K562 (cell line): ENCODE data around the gene ZNF503. TPM values are rescaled to one million over a fixed set of nuclear protein-coding genes. Genes with fewer than 3 reads are reported as not detected.

Experiments used
- ATAC-seq: fragments of 200-7000 bp; cut with Tn5 transposase; 3 replicates; pipeline ENCODE4 v1.9.1; 2020; ENCODE audit warnings: moderate library complexity
- BruUV-seq: library from RNA; stranded (reverse); fragments of 400-500 nt; replicated peaks from 2 replicates; lab custom pipeline; 2021; lab: Mats Ljungman, UMichigan
- CTCF ChIA-PET: fragments of 300-600 bp; formaldehyde crosslinking; extraction: SDS; loops from one replicate; lab custom pipeline; 2021; ENCODE audit warnings: low intra/inter-chr PET ratio; lab: Yijun Ruan, JAX
- POLR2A ChIA-PET: fragments of 300-600, 350-650 bp; sonication (Branson Sonifier 250); formaldehyde crosslinking; extraction: SDS; loops from one replicate; lab custom pipeline; 2021; ENCODE audit warnings: antibody characterized with exemption, inconsistent platforms; lab: Yijun Ruan, JAX
- DNase-seq, 4 experiments: peaks; one replicate each; pipeline versions ENCODE4 v3.0.0 to v3.0.0-alpha.2; 2011 to 2018; ENCODE audit warnings: low spot score in 3 of 4, mixed read lengths in 3 of 4; ENCODE audit errors: extremely low read depth in 1 of 4
- FAIRE-seq: peaks from 2 replicates; lab custom pipeline; 2011; peaks lifted over from hg19 to GRCh38; lab: Jason Lieb, UNC
- H2AFZ ChIP-seq: 2 replicates; pipeline ENCODE4 v1.6.0; 2011; ENCODE audit warnings: low read depth, low read length, control low read depth, inconsistent platforms
- H3K27ac ChIP-seq: fragments of 200-600 bp; 3 replicates; pipeline ENCODE4 v1.8.0; 2011; ENCODE audit warnings: low read depth, mild to moderate bottlenecking, control low read depth, inconsistent platforms, low read length, moderate library complexity, mixed read lengths; ENCODE audit errors: extremely low read depth
- H3K27me3 ChIP-seq, 2 experiments: fragments of 300-600 bp in 1 of 2; 2 replicates in 1 of 2; 3 replicates in 1 of 2; pipeline versions ENCODE4 v1.6.0 to v1.8.0; 2011; ENCODE audit warnings: inconsistent platforms in 2 of 2, low read length in 2 of 2, mild to moderate bottlenecking in 1 of 2, mixed read lengths in 1 of 2, moderate library complexity in 1 of 2; ENCODE audit not compliant: control insufficient read depth in 2 of 2, insufficient read depth in 2 of 2
- H3K36me3 ChIP-seq: fragments of 300-600 bp; 3 replicates; pipeline ENCODE4 v1.8.0; 2011; ENCODE audit warnings: mild to moderate bottlenecking, low read length, inconsistent platforms; ENCODE audit not compliant: control insufficient read depth, insufficient read depth
- H3K4me1 ChIP-seq, 2 experiments: fragments of 200-600 bp in 1 of 2; replicated peaks in 1 of 2; 2 replicates in 1 of 2; 3 replicates in 1 of 2; pipeline versions ENCODE4 v1.5.1 to v1.8.0; 2011; ENCODE audit warnings: inconsistent platforms in 2 of 2, low read length in 2 of 2, mild to moderate bottlenecking in 1 of 2, mixed read lengths in 1 of 2, moderate library complexity in 1 of 2; ENCODE audit not compliant: control insufficient read depth in 2 of 2, insufficient read depth in 2 of 2
- H3K4me2 ChIP-seq: 2 replicates; pipeline ENCODE4 v1.6.1; 2011; ENCODE audit warnings: low read length, control low read depth, inconsistent platforms, mixed read lengths; ENCODE audit not compliant: insufficient read depth
- H3K4me3 ChIP-seq: fragments of 200-600 bp; sonication (generic), shearing (Covaris generic); 2 replicates; pipeline ENCODE4 v1.5.1; 2016; ENCODE audit warnings: control low read depth, inconsistent platforms
- H3K79me2 ChIP-seq: fragments of 200-600 bp; 3 replicates; pipeline ENCODE4 v1.8.0; 2011; ENCODE audit warnings: low read length, inconsistent platforms; ENCODE audit not compliant: control insufficient read depth, insufficient read depth
- H3K9ac ChIP-seq, 2 experiments: 2 replicates each; pipeline versions ENCODE4 v1.6.0 to v1.6.1; 2011; ENCODE audit warnings: low read depth in 2 of 2, low read length in 2 of 2, control low read depth in 1 of 2, inconsistent platforms in 1 of 2, mild to moderate bottlenecking in 1 of 2, mixed read lengths in 1 of 2; ENCODE audit not compliant: insufficient read depth in 1 of 2
- H3K9me1 ChIP-seq: one replicate; pipeline ENCODE4 v1.6.0; 2011; ENCODE audit warnings: inconsistent platforms, mild to moderate bottlenecking, low read length, moderate library complexity; ENCODE audit not compliant: control insufficient read depth, insufficient read depth
- H3K9me3 ChIP-seq: replicated peaks from 2 replicates; pipeline ENCODE4 v1.5.1; 2011; ENCODE audit warnings: low read depth, low read length, inconsistent platforms; ENCODE audit not compliant: control insufficient read depth, insufficient read depth
- H4K20me1 ChIP-seq: replicated peaks from 2 replicates; pipeline ENCODE4 v1.6.1; 2011; ENCODE audit warnings: low read length, inconsistent platforms, mixed read lengths; ENCODE audit not compliant: control insufficient read depth, insufficient read depth
- E2F4 ChIP-seq: sonication (generic); formaldehyde crosslinking; IDR thresholded peaks from 2 replicates; pipeline ENCODE4 v1.8.0; 2022; ENCODE audit warnings: mild to moderate bottlenecking, low read depth, missing genetic modification reagents
- HDAC1 ChIP-seq, 2 experiments: fragments of 450-650 bp; IDR thresholded peaks; 2 replicates each; pipeline ENCODE4 v1.6.1; 2016 to 2017; ENCODE audit warnings: inconsistent platforms in 1 of 2, mild to moderate bottlenecking in 1 of 2, moderate library complexity in 1 of 2
- ID3 ChIP-seq, 2 experiments: fragments of 250-450 bp in 1 of 2; fragments of 450-650 bp in 1 of 2; sonication (Bioruptor Pico) in 1 of 2; IDR thresholded peaks; 2 replicates each; pipeline versions ENCODE4 v1.6.1 to v1.8.0; 2016 to 2021; ENCODE audit warnings: mild to moderate bottlenecking in 2 of 2, moderate library complexity in 2 of 2, missing compliant biosample characterization in 1 of 2, missing genetic modification characterization in 1 of 2
- MAFF ChIP-seq: IDR thresholded peaks from 2 replicates; pipeline ENCODE4 v1.6.1; 2012; ENCODE audit warnings: low read length, improper control_type of control experiment
- POLR2AphosphoS5 ChIP-seq: IDR thresholded peaks from 2 replicates; pipeline ENCODE4 v1.6.1; 2011; ENCODE audit warnings: mild to moderate bottlenecking, low read depth, low read length, moderate library complexity; ENCODE audit not compliant: control insufficient read depth, insufficient read depth
- ZNF324 ChIP-seq: fragments of 250-450 bp; sonication (Bioruptor Pico); IDR thresholded peaks from 2 replicates; pipeline ENCODE4 v1.4.0; 2020; ENCODE audit warnings: mild to moderate bottlenecking
- WGBS: fragments of 100-300 bp; shearing (Covaris generic); methylation state at CpG from one replicate; pipeline ENCODE4 v1.1.6; 2016; ENCODE audit warnings: low coverage, mixed read lengths; ENCODE audit not compliant: insufficient coverage; ENCODE audit errors: missing lambda C conversion rate; 5-methylcytosine and 5-hydroxymethylcytosine counted together
- in situ Hi-C: fragments of 300-500 bp; cut with MboI; formaldehyde crosslinking; loops from 4 replicates; pipeline ENCODE4 v1.15.0; 2018; ENCODE audit warnings: inconsistent platforms, mixed read lengths
- intact Hi-C: fragments of 100-400 bp; cut with micrococcal nuclease; formaldehyde crosslinking; loops from 2 replicates; pipeline ENCODE4 v1.14.2; 2022
- polyA plus RNA-seq, 8 experiments: library from polyadenylated mRNA; depleted of rRNA in 4 of 8; stranded (reverse) in 5 of 8; unstranded in 3 of 8; fragments of >200 nt; fragmentation: Nextera tagmentation in 2 of 8; fragmentation: Illumina TruSeq in 1 of 8; extraction: Ambion mirVana in 2 of 8; extraction: Trizol in 1 of 8; gene quantifications; 2 replicates each; pipeline versions ENCODE4 v1.2.1 to v1.2.3, GENCODE V29; 2011 to 2014; ENCODE audit warnings: inconsistent platforms in 1 of 8, missing spikeins in 1 of 8
- total RNA-seq, 7 experiments: library from RNA; depleted of rRNA in 6 of 7; stranded (reverse); fragments of >200 nt in 6 of 7; fragmentation: Illumina TruSeq in 2 of 7; extraction: Trizol in 2 of 7; gene quantifications; 2 replicates each; pipeline versions ENCODE4 v1.2.1 to v1.2.3, GENCODE V29; 2011 to 2021; ENCODE audit warnings: low replicate concordance in 1 of 7

The ZNF503 gene
- total and polyA plus RNA-seq, 9 of the 15 experiments (the other 6 are each of a cell fraction or from before 2014, with no cell fraction given): not detected

DNA sequence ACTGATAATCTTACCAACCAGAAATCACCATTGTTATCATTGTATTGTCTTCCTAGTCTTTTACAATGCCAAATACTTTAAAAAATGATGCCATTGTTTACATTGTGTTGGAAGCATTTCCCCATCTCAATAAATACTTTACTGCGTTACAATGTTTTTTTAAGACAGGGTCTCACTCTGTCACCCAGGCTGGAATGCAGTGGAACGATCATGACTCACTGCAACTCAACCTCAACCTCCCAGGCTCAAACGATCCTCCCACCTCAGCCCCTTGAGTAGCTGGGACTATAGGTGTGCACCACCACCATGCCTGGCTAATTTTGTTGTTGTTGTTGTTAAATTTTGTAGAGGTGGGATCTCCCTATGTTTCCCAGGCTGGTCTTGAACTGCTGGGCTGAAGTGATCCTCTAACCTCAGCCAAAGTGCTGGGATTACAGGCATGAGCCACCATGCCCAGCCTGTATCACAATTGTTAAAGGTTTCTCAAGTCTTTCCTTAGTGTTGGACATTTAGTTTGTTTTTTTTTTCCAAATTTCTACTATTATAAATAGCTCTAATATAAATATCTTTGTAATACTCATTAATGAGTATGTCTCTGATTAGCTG is 43.3 kb upstream of the ZNF503 start:
- no peak overlapping the region for H3K9ac ChIP-seq
- CTCF ChIA-PET: no interaction called here
- no peaks in the 10 kb centered on the region for H4K20me1 ChIP-seq
- 2% methylated on average over 3 of the region's 3 CpGs for WGBS
- no peak overlapping the region for H3K27ac ChIP-seq
- peaks cover under 1 to 3% of the 10 kb centered on the region in 2 experiments; a peak in 2 of 5 replicates for H3K27me3 ChIP-seq
- intact Hi-C loops (no loop called here), in situ Hi-C loops (no loop called here)
- no peak for FAIRE-seq
- no peak for DNase-seq
- no peaks in the 10 kb centered on the region for H3K79me2 ChIP-seq
- BruUV-seq: no TSS peak
- no peak overlapping the region for H3K4me3 ChIP-seq
- no peak overlapping the region for H3K4me2 ChIP-seq
- POLR2A ChIA-PET: interaction anchor here (0.6 to 0.9 kb wide), 2 partner anchors 11 to 1584 kb away, joined by 3 to 4 read pairs; no protein-coding TSS in a partner anchor
- no peaks in the 10 kb centered on the region for H3K4me1 ChIP-seq
- TF ChIP-seq HDAC1 (IDR thresholded peaks at IDR 0.05): no peak
- no peak for ATAC-seq
- H2AFZ ChIP-seq: no peak overlapping the region
- no peaks in the 10 kb centered on the region for H3K36me3 ChIP-seq
- H3K9me3 ChIP-seq: peaks cover 6% of the 10 kb centered on the region
- H3K9me1 ChIP-seq: no peaks in the 10 kb centered on the region

- Histone ChIP-seq H3K4me3 (no peak overlapping the region), H3K27me3 (no peaks in the 10 kb centered on the region), H3K79me2 (no peaks in the 10 kb centered on the region), H3K4me1 (no peaks in the 10 kb centered on the region), H3K27ac (no peak overlapping the region), H3K36me3 (no peaks in the 10 kb centered on the region), H2AFZ (no peak overlapping the region), H3K9ac (no peak overlapping the region), H3K4me2 (no peak overlapping the region), H3K9me3 (peaks cover 6% of the 10 kb centered on the region), H4K20me1 (no peaks in the 10 kb centered on the region), H3K9me1 (no peaks in the 10 kb centered on the region)
- BruUV-seq: no TSS peak
- 2% methylated on average over 2 of the region's 2 CpGs for WGBS
- CTCF ChIA-PET: no interaction called here
- TF ChIP-seq ZNF324 (CRISPR knock-in tag) (peak; percentile 94), POLR2AphosphoS5 (no peak), MAFF (no peak), ID3 (CRISPR knock-in tag; IDR thresholded peaks at IDR 0.05) (no peak), ID3 (tag; IDR thresholded peaks at IDR 0.05) (no peak), E2F4 (CRISPR knock-in tag) (no peak)
- intact Hi-C loops (no loop called here), in situ Hi-C loops (no loop called here)
- FAIRE-seq: no peak
- DNase-seq: no peak
- POLR2A ChIA-PET: no interaction called here
- ATAC-seq: no peak
Measured at GRCh38 chr10:75443362-75443761, 41.8 kb upstream of the ZNF503 start.
